NCI-H69 (cell line): ENCODE measurements around the gene GLIS1.
A peak's percentile ranks its signal among the peaks of the same experiment; 100 is the strongest.

ENCODE experiments used
- DNase-seq: peaks from one replicate; lab custom pipeline; 2025; lab: John Stamatoyannopoulos, UW

Gene GLIS1

GRCh38 chr1:53530550-53530949 lies 208.4 kb downstream of the GLIS1 start:
- no peak for DNase-seq

GRCh38 chr1:53529555-53529954 lies 209.4 kb downstream of the GLIS1 start:
- no peak for DNase-seq

GRCh38 chr1:53527368-53527767 lies 211.6 kb downstream of the GLIS1 start:
- DNase-seq: no peak

DNA sequence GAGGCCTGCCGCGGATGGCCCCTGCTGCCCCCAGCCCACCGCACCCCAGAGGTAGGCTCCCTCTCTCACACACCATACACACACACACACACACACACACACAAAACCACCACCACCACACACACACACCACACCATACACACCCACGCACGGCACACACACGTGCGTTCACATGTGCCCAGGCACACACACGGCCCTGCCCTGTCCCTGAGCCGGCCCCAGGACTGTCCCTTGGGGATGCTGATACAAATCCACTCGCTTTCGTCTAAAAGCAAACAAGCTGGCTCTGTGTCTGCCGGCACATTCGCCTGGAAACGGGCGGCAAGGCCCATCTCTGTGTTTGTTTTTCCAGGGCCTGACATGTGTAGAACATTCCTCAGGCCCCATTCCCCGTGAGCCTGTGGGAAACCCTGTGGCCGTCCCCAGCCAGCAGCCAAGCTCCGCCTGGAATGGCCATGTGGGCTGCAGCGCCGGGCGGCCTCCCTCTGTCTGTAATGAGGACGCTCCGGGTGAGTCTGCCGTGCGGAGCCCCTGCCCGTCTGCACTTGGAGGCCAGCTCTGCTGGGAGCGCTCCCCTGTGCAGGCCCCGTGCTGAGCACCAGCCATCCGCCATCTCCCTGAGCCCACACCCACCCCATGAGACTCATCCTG lies 212.4 kb downstream of the GLIS1 start:
- DNase-seq: no peak

DNA sequence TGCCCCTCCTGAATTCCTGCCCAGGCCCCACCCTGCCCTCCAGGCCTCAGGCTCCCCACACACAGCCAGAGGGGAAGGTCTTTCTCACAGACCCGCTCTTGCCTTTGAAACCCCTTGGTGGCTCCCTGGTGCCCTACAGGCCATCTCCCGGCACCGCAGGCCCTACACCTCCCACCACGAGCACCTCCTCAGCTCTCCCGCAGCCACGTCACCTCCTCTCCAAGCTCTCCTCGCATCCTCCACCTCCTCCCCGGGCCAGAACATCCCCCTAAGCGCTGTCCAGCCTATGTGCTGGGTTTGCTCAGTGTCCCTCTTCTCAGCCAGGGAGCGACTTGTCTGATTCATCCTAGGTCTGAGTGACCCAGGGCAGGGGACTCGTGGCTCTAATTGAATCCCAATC lies 213.4 kb downstream of the GLIS1 start:
- DNase-seq: no peak

- DNase-seq: peak; percentile 44
These were observed 214.3 kb downstream of the GLIS1 start for GRCh38 chr1:53524428-53525375.

- peak; percentile 51 for DNase-seq
These were observed 216.9 kb downstream of the GLIS1 start for GRCh38 chr1:53521924-53522552.

- no peak for DNase-seq
These were observed 218.5 kb downstream of the GLIS1 start for GRCh38 chr1:53520481-53520880.

- no peak for DNase-seq
These were observed 219.5 kb downstream of the GLIS1 start for GRCh38 chr1:53519421-53519820.

GRCh38 chr1:53518775-53519174 lies 220.2 kb downstream of the GLIS1 start:
- no peak for DNase-seq

DNA sequence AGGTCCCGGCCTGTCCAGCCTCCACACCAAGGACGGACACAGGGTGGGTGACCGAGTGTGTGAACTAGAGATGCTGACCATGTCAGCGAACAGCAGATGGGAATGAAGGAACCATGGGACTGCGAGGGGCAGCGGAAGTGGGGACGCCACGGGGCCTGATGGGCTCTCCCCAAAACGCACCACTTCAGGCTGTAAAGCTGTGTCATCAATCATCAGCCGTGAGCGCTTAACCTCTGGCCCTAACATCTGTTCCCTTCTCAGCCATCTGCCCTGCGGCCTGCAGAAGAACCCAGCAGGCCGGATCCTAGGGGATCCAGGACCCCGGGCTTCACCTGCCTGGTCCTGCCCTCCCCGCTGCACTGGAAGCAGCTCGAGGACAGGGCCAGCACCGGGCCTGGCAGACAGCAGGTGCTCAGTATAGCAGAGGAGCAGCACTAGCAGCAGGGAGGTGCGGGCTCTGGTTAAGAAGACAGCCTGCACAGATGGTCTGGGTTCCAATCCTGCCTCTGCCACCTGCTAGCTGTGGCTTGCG lies 221.1 kb downstream of the GLIS1 start:
- peak; percentile 68 for DNase-seq

DNA sequence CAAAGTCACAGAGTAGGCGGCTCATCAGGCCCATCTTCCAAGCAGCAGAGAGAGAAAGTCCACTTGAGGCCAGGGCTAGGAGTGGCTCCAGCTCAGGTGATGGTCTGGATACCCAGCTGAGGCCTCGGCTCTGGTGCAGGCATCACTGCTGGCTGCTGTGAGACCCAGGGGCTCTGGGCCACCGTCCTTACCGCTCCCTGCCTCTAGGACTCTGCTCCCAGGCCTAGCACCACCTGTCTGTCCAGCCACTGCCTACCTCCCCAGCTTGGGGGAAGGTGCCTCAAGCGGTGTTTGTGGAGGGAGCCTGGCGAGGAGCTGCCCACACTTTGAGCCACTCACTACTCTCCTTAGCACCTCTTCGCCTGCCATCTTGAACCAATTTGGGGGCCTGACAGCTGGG lies 221.9 kb downstream of the GLIS1 start:
- DNase-seq: peak; percentile 5

GRCh38 chr1:53516181-53516580 lies 222.8 kb downstream of the GLIS1 start:
- DNase-seq: peak; percentile 30

- no peak for DNase-seq
These were observed 224.5 kb downstream of the GLIS1 start for GRCh38 chr1:53514436-53514835.

GRCh38 chr1:53513846-53514245 lies 225.1 kb downstream of the GLIS1 start:
- DNase-seq: peak; percentile 82

GRCh38 chr1:53512807-53513755 lies 225.9 kb downstream of the GLIS1 start:
- DNase-seq: peak; percentile 40

DNA sequence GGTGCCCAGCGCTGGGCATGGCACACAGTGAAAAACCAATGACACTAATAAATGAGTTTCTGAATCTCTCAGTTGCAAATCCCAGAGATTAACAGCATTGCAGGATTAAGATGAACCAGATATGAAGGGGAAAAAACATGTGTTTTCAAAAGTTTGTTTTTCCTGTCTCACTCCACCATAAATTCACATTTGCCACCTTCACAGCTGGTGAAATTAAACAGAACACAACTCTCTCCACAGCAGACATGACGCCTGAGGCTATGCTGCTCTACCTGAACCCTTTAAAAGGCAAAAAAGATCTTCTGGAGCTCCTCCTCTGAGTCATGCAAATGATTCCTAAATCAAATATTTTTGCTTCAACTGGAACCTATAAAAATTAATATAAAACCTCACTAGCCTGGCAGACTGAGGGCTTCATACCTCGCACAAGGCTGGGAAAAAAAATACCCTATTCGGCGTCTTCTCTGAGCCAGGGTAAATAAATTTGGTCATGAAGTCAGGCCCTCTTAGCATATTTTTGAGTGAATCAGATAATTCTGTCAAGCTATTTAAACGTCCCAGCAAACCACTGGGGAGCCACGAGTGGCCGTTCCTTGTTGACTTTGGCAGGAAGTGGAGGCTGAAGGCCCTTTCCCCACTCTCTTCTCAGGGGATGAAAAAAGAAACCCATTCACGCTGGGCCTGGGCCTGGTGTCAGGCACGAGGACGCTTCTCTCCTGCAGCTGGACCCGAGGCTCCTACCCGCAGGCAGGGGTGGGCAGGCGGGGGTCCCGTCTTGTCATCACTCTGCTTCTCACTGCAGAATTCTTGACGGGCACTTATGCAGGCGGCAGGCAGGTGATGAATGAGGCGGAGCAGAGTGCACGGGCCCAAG lies 226.8 kb downstream of the GLIS1 start:
- DNase-seq: peak; percentile 89

DNA sequence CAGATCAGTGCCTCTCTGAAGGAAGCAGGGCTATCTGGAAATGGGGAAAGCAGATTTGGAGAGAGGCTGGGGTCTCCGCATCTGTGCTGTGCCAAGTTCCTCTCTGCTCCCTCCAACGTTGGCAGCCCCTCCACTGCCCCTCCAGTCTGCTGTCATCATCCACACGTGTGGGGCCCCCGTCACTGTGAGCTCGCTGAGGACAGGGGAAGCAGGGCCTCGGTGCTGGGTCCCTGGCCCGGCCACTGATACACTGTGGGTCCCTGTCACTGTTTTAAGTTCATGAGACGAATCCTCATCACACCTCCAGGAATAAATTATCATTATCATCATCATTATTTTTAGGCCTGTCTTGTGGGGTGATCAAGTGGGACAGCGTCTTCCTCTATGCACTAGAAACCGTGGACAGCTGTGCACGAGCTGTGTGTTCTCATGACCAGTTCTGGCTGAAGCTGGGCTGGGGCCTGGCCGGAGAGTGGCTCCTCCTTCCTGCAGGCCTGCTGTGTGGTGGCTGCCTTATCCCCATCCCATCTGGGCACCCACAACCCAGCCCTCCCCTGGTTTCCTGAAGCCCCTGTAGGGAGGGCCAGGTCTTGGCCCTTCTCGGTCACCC lies 227.5 kb downstream of the GLIS1 start:
- DNase-seq: peak; percentile 79

DNA sequence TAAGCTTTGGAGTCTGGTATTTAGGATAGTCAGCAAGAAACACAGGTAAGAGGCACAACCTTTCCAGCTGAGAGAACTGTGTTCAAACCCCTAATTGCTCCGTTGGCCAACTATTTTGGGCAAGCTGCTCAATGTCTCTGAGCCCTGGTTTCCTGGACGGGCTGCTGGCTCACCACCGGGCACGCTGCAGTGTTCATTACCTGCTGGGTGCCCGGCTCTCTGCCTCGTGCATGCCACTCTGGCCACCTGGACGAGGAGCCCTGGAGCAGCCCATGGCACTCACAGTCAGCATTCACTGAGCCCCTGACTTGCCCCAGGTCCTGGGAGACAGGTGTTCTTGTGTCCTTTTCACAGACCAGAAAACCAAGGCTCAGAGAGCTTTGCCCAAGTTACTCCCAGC lies 228.7 kb downstream of the GLIS1 start:
- no peak for DNase-seq

DNA sequence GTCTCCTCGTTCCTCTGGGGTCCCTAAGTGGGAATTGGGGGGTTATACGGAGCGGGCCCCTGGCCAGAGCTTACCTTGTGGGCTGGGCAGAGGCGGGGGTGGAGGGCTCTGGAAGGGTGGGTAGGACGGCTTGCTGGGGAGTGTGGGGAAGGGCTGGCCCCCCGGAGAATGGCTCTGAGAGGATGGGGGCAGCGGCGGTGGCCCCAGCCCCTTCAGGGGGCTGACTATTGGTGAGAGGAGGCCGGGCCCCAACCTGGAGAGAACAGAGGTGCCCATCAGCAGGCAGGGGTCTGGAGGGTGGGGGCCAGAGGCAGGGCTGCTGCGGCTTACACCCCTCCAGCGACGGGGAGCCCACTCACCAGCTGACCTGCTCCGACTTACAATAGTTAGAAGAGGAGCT lies 229.2 kb downstream of the GLIS1 start:
- DNase-seq: no peak
